GM21723 (cell line): ENCODE measurements around the gene GDF2.

Experiments
- ATAC-seq: cut with Tn5 transposase; IDR thresholded peaks from one replicate; pipeline ENCODE4 v1.9.1; 2021; ENCODE audit warnings: mild to moderate bottlenecking, moderate library complexity; ENCODE audit not compliant: unreplicated experiment

GDF2 gene

GRCh38 chr10:47290338-47290737 is 31.9 kb upstream of the GDF2 start:
- no peak for ATAC-seq

- no peak for ATAC-seq
Observed at GRCh38 chr10:47291682-47292081, 30.6 kb upstream of the GDF2 start.

GRCh38 chr10:47294057-47294456 is 28.2 kb upstream of the GDF2 start:
- no peak for ATAC-seq

- no peak for ATAC-seq
Observed at GRCh38 chr10:47294501-47294900, 27.8 kb upstream of the GDF2 start.

GRCh38 chr10:47295411-47295810 is 26.8 kb upstream of the GDF2 start:
- ATAC-seq: no peak

GRCh38 chr10:47296156-47296894 is 25.9 kb upstream of the GDF2 start:
- no peak for ATAC-seq

- ATAC-seq: no peak
Observed at GRCh38 chr10:47296941-47297340, 25.3 kb upstream of the GDF2 start.

GRCh38 chr10:47297866-47298540 is 24.3 kb upstream of the GDF2 start:
- no peak for ATAC-seq

- ATAC-seq: no peak
Observed at GRCh38 chr10:47298715-47299114, 23.5 kb upstream of the GDF2 start.

- no peak for ATAC-seq
Observed at GRCh38 chr10:47299611-47300428, 22.4 kb upstream of the GDF2 start, which contains the start of gene GDF10. GDF10 (plus strand) TSS chr10:47300197; CDS start chr10:47300652, 455 bp downstream.

GRCh38 chr10:47300429-47300931 is 21.8 kb upstream of the GDF2 start:
- ATAC-seq: no peak

- ATAC-seq: no peak
Observed at GRCh38 chr10:47301833-47302232, 20.4 kb upstream of the GDF2 start.

- no peak for ATAC-seq
Observed at GRCh38 chr10:47303105-47303504, 19.1 kb upstream of the GDF2 start.

GRCh38 chr10:47303866-47304265 is 18.4 kb upstream of the GDF2 start:
- ATAC-seq: no peak

- no peak for ATAC-seq
Observed at GRCh38 chr10:47305566-47305965, 16.7 kb upstream of the GDF2 start.

- ATAC-seq: no peak
Observed at GRCh38 chr10:47306387-47307210, 15.7 kb upstream of the GDF2 start.

- no peak for ATAC-seq
Observed at GRCh38 chr10:47307381-47307780, 14.9 kb upstream of the GDF2 start.

- ATAC-seq: no peak
Observed at GRCh38 chr10:47308775-47309174, 13.5 kb upstream of the GDF2 start.

- ATAC-seq: no peak
Observed at GRCh38 chr10:47309408-47310089, 12.7 kb upstream of the GDF2 start.

GRCh38 chr10:47310090-47310505 is 12.2 kb upstream of the GDF2 start:
- ATAC-seq: no peak
